NCI-H2029 (cell line): ENCODE measurements around the gene SEMA4D.
A peak's percentile ranks its signal among the peaks of the same experiment; 100 is the strongest.

ENCODE experiments used
- DNase-seq: peaks from one replicate; lab custom pipeline; 2025; lab: John Stamatoyannopoulos, UW

SEMA4D gene

GRCh38 chr9:89366711-89367110, 131.2 kb downstream of the SEMA4D start:
- DNase-seq, result no peak

- no peak for DNase-seq
Observed at GRCh38 chr9:89365532-89365912, 132.4 kb downstream of the SEMA4D start.

GRCh38 chr9:89364666-89365531, 133.0 kb downstream of the SEMA4D start:
- DNase-seq, result no peak

- DNase-seq, result no peak
Observed at GRCh38 chr9:89363921-89364665, 133.8 kb downstream of the SEMA4D start.

- no peak for DNase-seq
Observed at GRCh38 chr9:89363311-89363670, 134.6 kb downstream of the SEMA4D start.

GRCh38 chr9:89362647-89363310, 135.1 kb downstream of the SEMA4D start:
- DNase-seq, result peak; percentile 17

GRCh38 chr9:89361816-89362646, 135.9 kb downstream of the SEMA4D start:
- no peak for DNase-seq

GRCh38 chr9:89361031-89361430, 136.9 kb downstream of the SEMA4D start:
- DNase-seq, result no peak

GRCh38 chr9:89360465-89360864, 137.4 kb downstream of the SEMA4D start:
- DNase-seq, result peak; percentile 82

GRCh38 chr9:89359751-89360261, 138.1 kb downstream of the SEMA4D start:
- peak; percentile 88 for DNase-seq

GRCh38 chr9:89358985-89359384, 138.9 kb downstream of the SEMA4D start:
- DNase-seq, result peak; percentile 80

- no peak for DNase-seq
Observed at GRCh38 chr9:89358376-89358916, 139.5 kb downstream of the SEMA4D start.

- no peak for DNase-seq
Observed at GRCh38 chr9:89357331-89358197, 140.3 kb downstream of the SEMA4D start.

GRCh38 chr9:89356782-89357181, 141.1 kb downstream of the SEMA4D start:
- no peak for DNase-seq

- no peak for DNase-seq
Observed at GRCh38 chr9:89354471-89354870, 143.4 kb downstream of the SEMA4D start.

- DNase-seq, result peak; percentile 57
Observed at GRCh38 chr9:89353989-89354388, 143.9 kb downstream of the SEMA4D start.

- peak; percentile 79 for DNase-seq
Observed at GRCh38 chr9:89352874-89353649, 144.9 kb downstream of the SEMA4D start.

- no peak for DNase-seq
Observed at GRCh38 chr9:89352451-89352850, 145.5 kb downstream of the SEMA4D start.

- DNase-seq, result no peak
Observed at GRCh38 chr9:89351584-89352300, 146.2 kb downstream of the SEMA4D start.
